ENCODE results near the gene ABLIM2. TPM values are rescaled to one million over a fixed set of nuclear protein-coding genes. Genes with fewer than 3 reads are reported as not detected.

Gene ABLIM2
- total and polyA plus RNA-seq, 3 donors from 2014 or later, result 5.2 to 7.5 (median 6.9) TPM

DNA sequence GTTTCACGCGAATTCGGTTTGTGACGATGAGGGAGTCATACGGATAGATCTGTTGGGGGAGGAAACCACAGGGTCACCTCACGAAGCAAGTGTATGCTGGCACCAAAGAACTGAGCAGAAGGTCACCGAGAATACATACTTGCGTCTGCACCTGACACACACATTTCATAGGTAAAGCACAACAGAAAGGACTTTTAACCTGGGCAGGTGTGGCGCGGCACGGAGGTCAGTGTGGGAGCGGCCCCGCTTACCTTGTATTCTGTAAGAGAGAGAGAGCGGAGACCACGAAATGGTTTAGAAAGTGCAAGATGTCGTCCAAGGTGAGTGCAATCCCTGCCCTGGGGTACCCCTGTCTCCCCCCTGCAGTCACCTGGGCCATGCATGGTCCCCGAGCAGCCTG, 175.3 kb downstream of the ABLIM2 start:
- no peak overlapping the region for H3K4me3 ChIP-seq
- H3K36me3 ChIP-seq (ENCODE audit: low read depth, missing control alignments), result no peaks in the 10 kb centered on the region
- no peak for DNase-seq
- TF ChIP-seq POLR2A (IDR thresholded peaks at IDR 0.05), result no peak
- TF ChIP-seq, protein P1, sequence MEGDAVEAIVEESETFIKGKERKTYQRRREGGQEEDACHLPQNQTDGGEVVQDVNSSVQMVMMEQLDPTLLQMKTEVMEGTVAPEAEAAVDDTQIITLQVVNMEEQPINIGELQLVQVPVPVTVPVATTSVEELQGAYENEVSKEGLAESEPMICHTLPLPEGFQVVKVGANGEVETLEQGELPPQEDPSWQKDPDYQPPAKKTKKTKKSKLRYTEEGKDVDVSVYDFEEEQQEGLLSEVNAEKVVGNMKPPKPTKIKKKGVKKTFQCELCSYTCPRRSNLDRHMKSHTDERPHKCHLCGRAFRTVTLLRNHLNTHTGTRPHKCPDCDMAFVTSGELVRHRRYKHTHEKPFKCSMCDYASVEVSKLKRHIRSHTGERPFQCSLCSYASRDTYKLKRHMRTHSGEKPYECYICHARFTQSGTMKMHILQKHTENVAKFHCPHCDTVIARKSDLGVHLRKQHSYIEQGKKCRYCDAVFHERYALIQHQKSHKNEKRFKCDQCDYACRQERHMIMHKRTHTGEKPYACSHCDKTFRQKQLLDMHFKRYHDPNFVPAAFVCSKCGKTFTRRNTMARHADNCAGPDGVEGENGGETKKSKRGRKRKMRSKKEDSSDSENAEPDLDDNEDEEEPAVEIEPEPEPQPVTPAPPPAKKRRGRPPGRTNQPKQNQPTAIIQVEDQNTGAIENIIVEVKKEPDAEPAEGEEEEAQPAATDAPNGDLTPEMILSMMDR (IDR thresholded peaks at IDR 0.05), result no peak
- no peaks in the 10 kb centered on the region for H3K4me1 ChIP-seq
- WGBS, 2 donors, result 94 to 97% methylated on average over 17 of the region's 17 CpGs
- no peaks in the 10 kb centered on the region for H3K27me3 ChIP-seq
- intact Hi-C loops (cut with DNase I; ENCODE audit: low total_unique reads), result no loop called here
- no peaks in the 10 kb centered on the region for H3K9me3 ChIP-seq
- no peak overlapping the region for H3K27ac ChIP-seq

DNA sequence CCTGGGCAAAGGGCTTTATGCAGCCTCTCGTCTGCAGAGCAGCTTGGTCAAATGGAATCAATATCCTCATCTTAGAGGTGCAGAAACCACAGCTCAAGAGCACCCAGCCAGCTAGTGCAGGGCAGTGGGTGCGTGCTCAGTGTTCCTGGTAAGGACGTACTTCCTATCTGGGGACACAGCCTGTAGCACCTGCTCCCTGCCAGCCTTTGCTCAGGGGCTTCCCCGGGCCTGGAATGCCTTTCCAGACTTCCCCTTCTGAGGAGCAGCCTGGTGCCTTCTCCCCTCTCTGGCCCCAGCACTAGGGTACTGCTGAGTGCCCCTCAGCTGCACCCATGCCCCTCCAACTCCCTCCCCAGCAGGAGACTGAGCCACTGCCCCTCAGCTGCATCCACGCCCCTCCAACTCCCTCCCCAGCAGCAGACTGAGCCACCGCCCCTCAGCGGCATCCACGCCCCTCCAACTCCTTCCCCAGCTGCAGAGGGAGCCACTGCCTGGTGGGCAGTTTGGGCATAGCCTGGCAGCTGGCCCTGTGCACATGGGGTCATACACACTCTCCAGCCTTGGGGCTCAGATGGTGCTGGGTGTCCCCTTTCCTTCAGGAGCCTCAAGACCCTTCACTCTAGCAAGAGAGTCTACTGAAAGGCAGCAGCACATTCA, 176.7 kb downstream of the ABLIM2 start:
- no peak for TF ChIP-seq POLR2A (IDR thresholded peaks at IDR 0.05)
- TF ChIP-seq, protein P1 (IDR thresholded peaks at IDR 0.05), result no peak
- H3K27me3 ChIP-seq, result no peaks in the 10 kb centered on the region
- intact Hi-C loops (cut with DNase I; ENCODE audit: low total_unique reads), result no loop called here
- WGBS, 2 donors, result 91 to 98% methylated on average over 5 to 8 of the region's 8 CpGs
- H3K4me3 ChIP-seq, result no peak overlapping the region
- DNase-seq, result no peak
- H3K4me1 ChIP-seq, result no peaks in the 10 kb centered on the region
- no peaks in the 10 kb centered on the region for H3K36me3 ChIP-seq (ENCODE audit: low read depth, missing control alignments)
- no peaks in the 10 kb centered on the region for H3K9me3 ChIP-seq
- no peak overlapping the region for H3K27ac ChIP-seq

DNA sequence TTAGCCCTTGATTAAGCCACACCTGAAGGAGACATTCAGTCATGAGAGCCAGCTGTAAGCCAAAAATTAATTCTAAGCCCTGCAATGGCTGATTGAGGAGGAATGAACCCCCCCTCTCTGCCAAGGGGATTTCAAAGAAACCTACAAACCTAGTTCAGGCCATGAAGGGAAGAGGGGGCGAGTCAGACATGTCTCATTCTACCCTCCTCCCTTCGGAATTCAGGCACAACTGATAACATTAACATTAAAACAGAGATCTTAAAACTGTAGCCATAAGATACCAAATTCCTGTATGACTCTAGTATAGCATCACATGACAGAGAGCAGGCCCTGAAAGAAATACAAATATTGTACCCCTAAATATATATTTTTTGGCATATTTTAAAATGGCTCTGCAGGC, 178.6 kb downstream of the ABLIM2 start:
- Histone ChIP-seq H3K36me3 (ENCODE audit: low read depth, missing control alignments) (no peaks in the 10 kb centered on the region), H3K27ac (no peak overlapping the region), H3K4me1 (no peaks in the 10 kb centered on the region), H3K9me3 (no peaks in the 10 kb centered on the region), H3K27me3 (no peaks in the 10 kb centered on the region), H3K4me3 (no peak overlapping the region)
- 86 to 88% methylated on average over 2 of the region's 2 CpGs for WGBS, 2 donors
- no peak for TF ChIP-seq POLR2A (IDR thresholded peaks at IDR 0.05)
- TF ChIP-seq, protein P1 (IDR thresholded peaks at IDR 0.05), result no peak
- intact Hi-C loops (cut with DNase I; ENCODE audit: low total_unique reads), result no loop called here
- no peak for DNase-seq

DNA sequence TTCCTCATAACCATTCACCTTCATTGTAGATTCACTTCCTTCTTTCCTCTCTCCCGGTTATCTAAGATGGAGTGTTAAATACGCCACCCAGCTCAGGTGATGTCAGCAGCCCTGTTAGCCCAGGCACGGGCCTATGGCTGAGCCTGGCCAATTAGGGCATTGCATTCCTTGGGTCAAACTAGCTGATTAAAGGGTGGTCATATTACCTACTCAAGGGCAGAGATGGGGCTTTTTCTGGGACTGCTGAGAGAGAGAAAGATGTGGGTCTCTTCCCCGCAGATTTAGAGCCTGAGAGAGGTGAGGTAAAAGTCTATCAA, 179.0 kb downstream of the ABLIM2 start:
- 88 to 91% methylated on average over 4 of the region's 4 CpGs for WGBS, 2 donors
- TF ChIP-seq POLR2A (IDR thresholded peaks at IDR 0.05), result no peak
- TF ChIP-seq, protein P1 (IDR thresholded peaks at IDR 0.05), result no peak

More for the DNA sequence above, 179.0 kb downstream of the ABLIM2 start:
- intact Hi-C loops (cut with DNase I; ENCODE audit: low total_unique reads), result no loop called here
- H3K4me3 ChIP-seq, result no peak overlapping the region
- no peaks in the 10 kb centered on the region for H3K4me1 ChIP-seq
- H3K36me3 ChIP-seq (ENCODE audit: low read depth, missing control alignments), result no peaks in the 10 kb centered on the region
- no peaks in the 10 kb centered on the region for H3K27me3 ChIP-seq
- H3K27ac ChIP-seq, result no peak overlapping the region
- no peak for DNase-seq
- no peaks in the 10 kb centered on the region for H3K9me3 ChIP-seq
